Upper lobe of right lung (tissue), 1 donor: Measurements from ENCODE around the gene UGT1A10. TPM values are rescaled to one million over a fixed set of nuclear protein-coding genes. Genes with fewer than 3 reads are reported as not detected.
A peak's percentile ranks its signal among the peaks of the same experiment; 100 is the strongest.

Experiments
- ATAC-seq: fragments of 200-7000 bp; cut with Tn5 transposase; one replicate; pipeline ENCODE4 v1.9.1; 2020; ENCODE audit warnings: mild to moderate bottlenecking, moderate library complexity
- DNase-seq: peaks from one replicate; pipeline ENCODE4 v3.0.0-alpha.2; 2020
- H3K27ac ChIP-seq: fragments of 200-600 bp; one replicate; pipeline ENCODE4 v1.8.0; 2022
- H3K27me3 ChIP-seq: fragments of 200-600 bp; one replicate; pipeline ENCODE4 v1.8.0; 2022; ENCODE audit warnings: mild to moderate bottlenecking
- H3K36me3 ChIP-seq: fragments of 200-600 bp; one replicate; pipeline ENCODE4 v1.8.0; 2022
- H3K4me1 ChIP-seq: fragments of 200-600 bp; one replicate; pipeline ENCODE4 v1.8.0; 2022
- H3K4me3 ChIP-seq: fragments of 200-600 bp; one replicate; pipeline ENCODE4 v1.8.0; 2022; ENCODE audit warnings: mild to moderate bottlenecking
- H3K9me3 ChIP-seq: fragments of 200-600 bp; one replicate; pipeline ENCODE4 v1.8.0; 2022
- CTCF ChIP-seq: fragments of 200-600 bp; IDR thresholded peaks from one replicate; pipeline ENCODE4 v1.8.0; 2022; ENCODE audit warnings: antibody characterized with exemption
- intact Hi-C: fragments of 100-400 bp; cut with DNase I; formaldehyde crosslinking; loops from one replicate; pipeline ENCODE4 v1.11.0; 2022
- total RNA-seq: library from RNA; stranded (reverse); fragmentation: NEBNext Ultra II Directional; extraction: Animal tissue kit (Norgen Biotek cat#: 25700); gene quantifications from one replicate; pipeline ENCODE4 v1.2.1, GENCODE V29; 2021
- donor health status: DM: no; HTN: yes; CAD: no; lungs with severe emphysema.

The UGT1A10 gene
- total RNA-seq, 1 donor from 2014 or later = not detected

- no peaks in the 10 kb centered on the region for H3K9me3 ChIP-seq
- H3K4me3 ChIP-seq = no peak overlapping the region
- intact Hi-C loops = no loop called here
- DNase-seq (peak; percentile 41), ATAC-seq (no peak)
- H3K36me3 ChIP-seq = no peaks in the 10 kb centered on the region
- H3K27ac ChIP-seq = no peak overlapping the region
- no peaks in the 10 kb centered on the region for H3K27me3 ChIP-seq
- H3K4me1 ChIP-seq = no peaks in the 10 kb centered on the region
- TF ChIP-seq CTCF = no peak
Measured at GRCh38 chr2:233819884-233820773, 183.9 kb downstream of the UGT1A10 start.

GRCh38 chr2:233820774-233821105, 184.5 kb downstream of the UGT1A10 start:
- H3K4me3 ChIP-seq = no peak overlapping the region
- H3K36me3 ChIP-seq = no peaks in the 10 kb centered on the region
- no peak for ATAC-seq
- no peaks in the 10 kb centered on the region for H3K4me1 ChIP-seq
- no peak overlapping the region for H3K27ac ChIP-seq
- DNase-seq = peak; percentile 52
- H3K9me3 ChIP-seq = no peaks in the 10 kb centered on the region
- intact Hi-C loops = no loop called here
- TF ChIP-seq CTCF = no peak
- H3K27me3 ChIP-seq = no peaks in the 10 kb centered on the region

- no peak for DNase-seq
- TF ChIP-seq CTCF = no peak
- H3K4me1 ChIP-seq = no peaks in the 10 kb centered on the region
- H3K4me3 ChIP-seq = no peak overlapping the region
- no peaks in the 10 kb centered on the region for H3K9me3 ChIP-seq
- H3K27ac ChIP-seq = no peak overlapping the region
- no peaks in the 10 kb centered on the region for H3K36me3 ChIP-seq
- H3K27me3 ChIP-seq = no peaks in the 10 kb centered on the region
- no peak for ATAC-seq
- intact Hi-C loops = no loop called here
Measured at GRCh38 chr2:233821196-233821595, 184.9 kb downstream of the UGT1A10 start.

- ATAC-seq (no peak), DNase-seq (peak; percentile 27)
- Histone ChIP-seq H3K36me3 (no peaks in the 10 kb centered on the region), H3K27me3 (no peaks in the 10 kb centered on the region), H3K4me1 (no peaks in the 10 kb centered on the region), H3K4me3 (no peak overlapping the region), H3K27ac (no peak overlapping the region), H3K9me3 (no peaks in the 10 kb centered on the region)
- intact Hi-C loops = no loop called here
- no peak for TF ChIP-seq CTCF
Measured at GRCh38 chr2:233821709-233822100, 185.5 kb downstream of the UGT1A10 start.

GRCh38 chr2:233822101-233822771, 186.0 kb downstream of the UGT1A10 start:
- Histone ChIP-seq H3K4me1 (no peaks in the 10 kb centered on the region), H3K9me3 (no peaks in the 10 kb centered on the region), H3K36me3 (no peaks in the 10 kb centered on the region), H3K27me3 (no peaks in the 10 kb centered on the region), H3K27ac (no peak overlapping the region), H3K4me3 (no peak overlapping the region)
- ATAC-seq (no peak), DNase-seq (peak; percentile 49)
- intact Hi-C loops = no loop called here
- TF ChIP-seq CTCF = no peak

Other genes starting within 250 kb of the UGT1A10 start
- 47.6 TPM for gene USP40, start 69.7 kb upstream of the UGT1A10 start, total RNA-seq
- not detected for gene UGT1A8, start 18.8 kb upstream of the UGT1A10 start, total RNA-seq
- not detected for gene UGT1A9, start 35.5 kb downstream of the UGT1A10 start, total RNA-seq
- gene UGT1A7, start 45.5 kb downstream of the UGT1A10 start, total RNA-seq = not detected
- 3.2 TPM for gene UGT1A6, start 56.4 kb downstream of the UGT1A10 start, total RNA-seq
- gene UGT1A5, start 76.5 kb downstream of the UGT1A10 start, total RNA-seq = not detected
- gene UGT1A4, start 82.3 kb downstream of the UGT1A10 start, total RNA-seq = not detected
- gene UGT1A3, start 92.6 kb downstream of the UGT1A10 start, total RNA-seq = not detected
- not detected for gene UGT1A1, start 123.8 kb downstream of the UGT1A10 start, total RNA-seq
- gene MROH2A, start 141.9 kb downstream of the UGT1A10 start, total RNA-seq = not detected
- 1.2 TPM for gene HJURP, start 218.1 kb downstream of the UGT1A10 start, total RNA-seq